ENCODE measurements around the gene CBX6. TPM values are rescaled to one million over a fixed set of nuclear protein-coding genes. Genes with fewer than 3 reads are reported as not detected.
"Not testable (repeated sequence)": the region's sequence is repeated elsewhere in the genome, so short reads cannot be mapped to it uniquely, and the experiment has no call there.

CBX6 gene
- total and polyA plus RNA-seq, 4 experiments from 2014 or later, result 4.1 to 88.0 (median 48.0) TPM

GRCh38 chr22:38861170-38861876 is 10.7 kb downstream of the CBX6 start:
- Mint-ChIP-seq H3K36me3 (peaks cover 0 to 7% of the 10 kb centered on the region in 2 donors), H3K9me3 (no peaks in the 10 kb centered on the region), H3K27ac (no peak overlapping the region), H3K27me3 (no peaks in the 10 kb centered on the region), H3K4me1 (peaks cover 4 to 7% (median 7%) of the 10 kb centered on the region in 4 donors), H3K4me3 (no peak overlapping the region)
- intact Hi-C loops (cut with micrococcal nuclease), result no loop called here
- ChIA-PET CTCF (ENCODE audit: partially characterized antibody) (interaction anchor here (2.1 kb wide), 1 partner anchor 9 kb away, joined by 9 read pairs; no protein-coding TSS in a partner anchor), POLR2A (ENCODE audit: partially characterized antibody) (no interaction called here)
- no peaks in the 10 kb centered on the region for H3K4me1 ChIP-seq (ENCODE audit: insufficient read depth, low read length)
- H3K9me3 ChIP-seq (ENCODE audit: control insufficient read depth in 1 of 2, low read length in 2 of 2), result no peaks in the 10 kb centered on the region
- H3K4me3 ChIP-seq (ENCODE audit: low read length in 2 of 2), result no peak overlapping the region
- H3K27ac ChIP-seq (ENCODE audit: low read depth, low read length), result no peak overlapping the region
- H3K27me3 ChIP-seq (ENCODE audit: insufficient read depth, low read length), result no peaks in the 10 kb centered on the region
- DNase-seq, result no peak
- peaks cover 10% of the 10 kb centered on the region for H3K36me3 ChIP-seq (ENCODE audit: insufficient read depth, low read length)

GRCh38 chr22:38860283-38861169 is 11.5 kb downstream of the CBX6 start:
- H3K27ac ChIP-seq (ENCODE audit: low read depth, low read length), result no peak overlapping the region
- intact Hi-C loops (cut with micrococcal nuclease), result no loop called here
- no peaks in the 10 kb centered on the region for H3K27me3 ChIP-seq (ENCODE audit: insufficient read depth, low read length)
- Mint-ChIP-seq H3K4me3 (no peak overlapping the region), H3K4me1 (peaks cover 4 to 7% (median 5%) of the 10 kb centered on the region in 4 donors), H3K27ac (no peak overlapping the region), H3K9me3 (no peaks in the 10 kb centered on the region), H3K27me3 (no peaks in the 10 kb centered on the region), H3K36me3 (peaks cover 0 to 5% of the 10 kb centered on the region in 2 donors)
- no peaks in the 10 kb centered on the region for H3K9me3 ChIP-seq (ENCODE audit: control insufficient read depth in 1 of 2, low read length in 2 of 2)
- ChIA-PET CTCF (ENCODE audit: partially characterized antibody) (interaction anchor here (1.6 to 2.1 kb wide), 2 partner anchors 10 to 146 kb away, joined by 3 to 9 read pairs; no protein-coding TSS in a partner anchor), POLR2A (ENCODE audit: partially characterized antibody) (no interaction called here)
- no peak overlapping the region for H3K4me3 ChIP-seq (ENCODE audit: low read length in 2 of 2)
- peaks cover 7% of the 10 kb centered on the region for H3K36me3 ChIP-seq (ENCODE audit: insufficient read depth, low read length)
- DNase-seq, result no peak
- H3K4me1 ChIP-seq (ENCODE audit: insufficient read depth, low read length), result no peaks in the 10 kb centered on the region

DNA sequence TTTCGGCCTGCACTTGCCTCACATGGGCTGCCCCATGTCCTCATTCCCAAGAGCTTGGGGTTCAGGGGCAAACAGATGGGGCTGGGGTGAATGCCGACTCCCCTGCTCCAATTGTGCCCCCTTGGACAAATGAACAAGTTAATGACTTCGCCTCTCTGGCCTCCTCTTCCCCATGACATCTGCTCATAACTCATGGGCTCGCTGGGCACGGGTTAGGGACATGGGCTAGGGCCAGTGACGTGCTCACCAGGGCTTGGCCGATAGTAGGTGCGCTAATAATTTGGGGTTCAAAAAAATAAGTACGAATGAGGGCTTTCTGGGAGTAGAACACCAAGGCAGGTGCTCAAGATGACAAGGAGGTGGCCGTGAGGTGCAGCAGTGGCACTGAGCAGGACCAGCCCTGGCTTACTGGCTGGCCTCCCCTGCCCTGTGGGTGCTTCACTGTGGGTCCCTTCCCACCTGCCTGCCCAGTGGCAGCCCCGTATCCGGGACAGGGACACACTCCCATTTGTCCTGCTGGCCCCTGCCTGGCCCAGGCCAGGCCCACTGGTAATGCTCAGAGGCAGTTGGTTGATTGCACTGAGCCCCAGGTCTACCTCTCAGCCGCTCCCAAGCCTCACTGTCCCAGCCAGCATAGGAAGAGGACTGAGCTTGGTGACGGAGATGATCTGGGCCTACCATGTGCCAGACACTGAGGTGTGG is 12.3 kb downstream of the CBX6 start:
- peaks cover 0 to 1% of the 10 kb centered on the region in 2 donors for H3K27me3 Mint-ChIP-seq
- DNase-seq, result no peak
- ChIA-PET CTCF (ENCODE audit: partially characterized antibody) (interaction anchor here (1.6 to 2.2 kb wide), 2 partner anchors 10 to 147 kb away, joined by 3 to 11 read pairs; no protein-coding TSS in a partner anchor), POLR2A (ENCODE audit: partially characterized antibody) (interaction anchor here (1.3 to 1.4 kb wide), 2 partner anchors 9 to 12 kb away, joined by 3 to 5 read pairs; partner anchors contain the start of gene CBX6)
- H3K36me3 Mint-ChIP-seq, result peaks cover 0 to 3% of the 10 kb centered on the region in 2 donors
- H3K27ac Mint-ChIP-seq, result no peak overlapping the region
- H3K4me3 Mint-ChIP-seq, result no peak overlapping the region
- no peaks in the 10 kb centered on the region for H3K9me3 ChIP-seq (ENCODE audit: control insufficient read depth in 1 of 2, low read length in 2 of 2)
- intact Hi-C loops (cut with micrococcal nuclease), result no loop called here
- no peaks in the 10 kb centered on the region for H3K36me3 ChIP-seq (ENCODE audit: insufficient read depth, low read length)
- H3K4me1 ChIP-seq (ENCODE audit: insufficient read depth, low read length), result no peaks in the 10 kb centered on the region
- H3K4me1 Mint-ChIP-seq, result peaks cover 0 to 7% (median 5%) of the 10 kb centered on the region in 4 donors
- H3K4me3 ChIP-seq (ENCODE audit: low read length in 2 of 2), result no peak overlapping the region
- no peak overlapping the region for H3K27ac ChIP-seq (ENCODE audit: low read depth, low read length)
- no peaks in the 10 kb centered on the region for H3K27me3 ChIP-seq (ENCODE audit: insufficient read depth, low read length)
- H3K9me3 Mint-ChIP-seq, result no peaks in the 10 kb centered on the region

DNA sequence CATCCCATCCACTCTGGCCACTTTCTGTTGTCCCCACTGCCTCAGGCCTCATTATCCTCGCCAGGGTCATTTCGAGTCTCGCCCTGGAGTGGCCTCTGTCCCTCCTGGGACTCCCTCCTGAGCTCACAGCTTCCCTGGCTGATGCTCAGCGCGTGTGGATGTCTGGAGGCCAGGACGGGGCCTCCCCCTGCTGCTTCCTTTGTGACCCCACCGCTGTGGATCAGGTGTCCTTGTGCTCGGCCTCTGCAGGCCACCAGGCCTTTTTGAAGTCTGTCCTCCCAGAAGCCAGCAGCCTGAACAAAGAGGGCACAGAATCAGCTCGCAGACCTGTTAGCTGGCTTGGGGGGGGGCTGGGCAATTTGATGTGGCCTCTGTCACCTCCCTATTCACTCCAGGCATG is 13.5 kb downstream of the CBX6 start:
- Mint-ChIP-seq H3K36me3 (peaks cover 0 to 3% of the 10 kb centered on the region in 2 donors), H3K4me1 (peaks cover 0 to 7% (median 3%) of the 10 kb centered on the region in 4 donors), H3K27me3 (peaks cover 0 to 4% of the 10 kb centered on the region in 2 donors), H3K27ac (no peak overlapping the region), H3K4me3 (no peak overlapping the region), H3K9me3 (no peaks in the 10 kb centered on the region)
- no peak for DNase-seq
- POLR2A ChIA-PET (ENCODE audit: partially characterized antibody), result interaction anchor here (1.3 to 1.4 kb wide), 2 partner anchors 8 to 13 kb away, joined by 3 to 5 read pairs; partner anchors contain the start of gene CBX6
- intact Hi-C loops (cut with micrococcal nuclease), result no loop called here
- CTCF ChIA-PET (ENCODE audit: partially characterized antibody), result interaction anchor here (1.6 to 2.2 kb wide), 2 partner anchors 11 to 148 kb away, joined by 3 to 11 read pairs; no protein-coding TSS in a partner anchor
- Histone ChIP-seq H3K36me3 (ENCODE audit: insufficient read depth, low read length) (no peaks in the 10 kb centered on the region), H3K9me3 (ENCODE audit: control insufficient read depth in 1 of 2, low read length in 2 of 2) (no peaks in the 10 kb centered on the region), H3K27me3 (ENCODE audit: insufficient read depth, low read length) (no peaks in the 10 kb centered on the region), H3K4me1 (ENCODE audit: insufficient read depth, low read length) (no peaks in the 10 kb centered on the region), H3K4me3 (ENCODE audit: low read length in 2 of 2) (no peak overlapping the region), H3K27ac (ENCODE audit: low read depth, low read length) (no peak overlapping the region)

DNA sequence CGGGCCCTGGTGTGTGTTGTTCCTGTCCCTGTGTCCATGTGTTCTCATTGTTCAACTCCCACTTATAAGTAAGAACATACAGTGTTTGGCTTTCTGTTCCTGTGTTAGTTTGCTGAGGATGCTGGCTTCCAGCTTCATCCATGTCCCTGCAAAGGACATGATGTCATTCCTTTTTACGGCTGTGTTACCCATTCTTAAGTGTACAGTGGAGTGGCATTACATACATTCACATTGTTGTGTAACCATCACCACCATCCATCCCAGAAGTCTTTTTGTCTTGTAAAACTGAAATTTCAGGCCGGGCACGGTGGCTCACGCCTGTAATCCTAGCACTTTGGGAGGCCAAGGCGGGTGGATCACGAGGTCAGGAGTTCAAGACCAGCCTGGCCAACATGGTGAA is 17.5 kb downstream of the CBX6 start:
- CTCF ChIA-PET (ENCODE audit: partially characterized antibody), result interaction anchor here (0.9 to 1.2 kb wide), 2 partner anchors 11 to 14 kb away, joined by 3 to 4 read pairs; no protein-coding TSS in a partner anchor
- POLR2A ChIA-PET (ENCODE audit: partially characterized antibody); H3K9me3 ChIP-seq (ENCODE audit: control insufficient read depth in 1 of 2, low read length in 2 of 2); DNase-seq; H3K4me1 ChIP-seq (ENCODE audit: insufficient read depth, low read length); H3K27me3 Mint-ChIP-seq; H3K27ac ChIP-seq (ENCODE audit: low read depth, low read length); H3K4me3 ChIP-seq (ENCODE audit: low read length in 2 of 2); H3K36me3 Mint-ChIP-seq; H3K4me1 Mint-ChIP-seq; H3K36me3 ChIP-seq (ENCODE audit: insufficient read depth, low read length); H3K27me3 ChIP-seq (ENCODE audit: insufficient read depth, low read length); H3K9me3 Mint-ChIP-seq; H3K4me3 Mint-ChIP-seq; intact Hi-C loops (cut with micrococcal nuclease): not testable (repeated sequence)
- peak overlapping the region in 1 of 7 donors; percentile 31 for H3K27ac Mint-ChIP-seq

- CTCF ChIA-PET (ENCODE audit: partially characterized antibody), result interaction anchor here (0.9 to 1.7 kb wide), 3 partner anchors 9 to 16 kb away, joined by 3 to 8 read pairs (median 3); no protein-coding TSS in a partner anchor
- H3K4me1 Mint-ChIP-seq; POLR2A ChIA-PET (ENCODE audit: partially characterized antibody): not testable (repeated sequence)
These were observed 18.1 kb downstream of the CBX6 start for GRCh38 chr22:38853883-38854282.

More at GRCh38 chr22:38853883-38854282, 18.1 kb downstream of the CBX6 start:
- H3K27ac Mint-ChIP-seq; intact Hi-C loops (cut with micrococcal nuclease); H3K9me3 Mint-ChIP-seq; H3K27ac ChIP-seq (ENCODE audit: low read depth, low read length); H3K36me3 Mint-ChIP-seq; H3K27me3 Mint-ChIP-seq; H3K9me3 ChIP-seq (ENCODE audit: control insufficient read depth in 1 of 2, low read length in 2 of 2); H3K36me3 ChIP-seq (ENCODE audit: insufficient read depth, low read length); H3K4me3 Mint-ChIP-seq; H3K4me3 ChIP-seq (ENCODE audit: low read length in 2 of 2); H3K27me3 ChIP-seq (ENCODE audit: insufficient read depth, low read length); H3K4me1 ChIP-seq (ENCODE audit: insufficient read depth, low read length); DNase-seq: not testable (repeated sequence)

Data from CD4-positive, alpha-beta memory T cell (primary cell).